ENCODE results near the gene AP1S1.

DNA sequence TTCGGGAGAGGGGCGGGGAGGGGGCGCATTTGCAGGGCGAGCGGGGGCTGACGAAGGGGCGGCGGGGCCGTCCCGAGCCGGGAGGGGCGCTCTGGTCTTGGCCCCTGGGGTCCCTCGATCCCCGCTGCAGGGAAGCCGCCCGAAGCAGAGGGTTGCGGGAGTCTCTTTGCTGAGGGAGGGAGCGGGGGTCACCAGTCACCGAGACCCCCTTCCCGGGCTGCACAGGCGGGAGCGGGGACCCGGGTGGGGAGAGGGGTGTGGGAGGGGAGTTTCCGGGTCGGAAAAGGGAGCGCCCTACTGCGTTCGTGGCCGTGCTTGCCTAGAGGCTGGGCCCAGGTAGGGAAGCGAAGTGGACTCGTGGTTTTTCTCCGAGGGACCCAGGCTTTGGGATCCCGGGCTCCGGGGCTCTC, 422 bp downstream of the AP1S1 start:
- TF ChIP-seq CTCF (IDR thresholded peaks at IDR 0.05): no peak
- no peak for TF ChIP-seq POLR2A (IDR thresholded peaks at IDR 0.05; ENCODE audit: low read depth)

Data from esophagus muscularis mucosa (tissue), 3 donors.